NCI-H1417 treated with DMSO at 0.1 percent for 48 hours (cell line): ENCODE data around the gene MYO16.

ENCODE experiments used
- DNase-seq: peaks from one replicate; lab custom pipeline; 2025; lab: John Stamatoyannopoulos, UW

The MYO16 gene

GRCh38 chr13:109243311-109243951 is 614.0 kb downstream of the MYO16 start:
- DNase-seq, result no peak

- DNase-seq, result no peak
Measured at GRCh38 chr13:109244566-109244965, 615.2 kb downstream of the MYO16 start.

GRCh38 chr13:109246001-109246400 is 616.6 kb downstream of the MYO16 start:
- DNase-seq, result no peak

- no peak for DNase-seq
Measured at GRCh38 chr13:109249780-109250528, 620.5 kb downstream of the MYO16 start.

GRCh38 chr13:109251956-109252355 is 622.5 kb downstream of the MYO16 start:
- DNase-seq, result no peak

- no peak for DNase-seq
Measured at GRCh38 chr13:109253316-109253715, 623.9 kb downstream of the MYO16 start.

GRCh38 chr13:109254274-109254673 is 624.9 kb downstream of the MYO16 start:
- DNase-seq, result no peak

GRCh38 chr13:109255141-109255856 is 625.9 kb downstream of the MYO16 start:
- no peak for DNase-seq

- no peak for DNase-seq
Measured at GRCh38 chr13:109256866-109257760, 627.7 kb downstream of the MYO16 start.
